ENCODE data around the gene C17orf58. TPM values are rescaled to one million over a fixed set of nuclear protein-coding genes. Genes with fewer than 3 reads are reported as not detected.
"Not testable (repeated sequence)": the region's sequence is repeated elsewhere in the genome, so short reads cannot be mapped to it uniquely, and the experiment has no call there.

The C17orf58 gene
- 11.1 TPM for total RNA-seq

DNA sequence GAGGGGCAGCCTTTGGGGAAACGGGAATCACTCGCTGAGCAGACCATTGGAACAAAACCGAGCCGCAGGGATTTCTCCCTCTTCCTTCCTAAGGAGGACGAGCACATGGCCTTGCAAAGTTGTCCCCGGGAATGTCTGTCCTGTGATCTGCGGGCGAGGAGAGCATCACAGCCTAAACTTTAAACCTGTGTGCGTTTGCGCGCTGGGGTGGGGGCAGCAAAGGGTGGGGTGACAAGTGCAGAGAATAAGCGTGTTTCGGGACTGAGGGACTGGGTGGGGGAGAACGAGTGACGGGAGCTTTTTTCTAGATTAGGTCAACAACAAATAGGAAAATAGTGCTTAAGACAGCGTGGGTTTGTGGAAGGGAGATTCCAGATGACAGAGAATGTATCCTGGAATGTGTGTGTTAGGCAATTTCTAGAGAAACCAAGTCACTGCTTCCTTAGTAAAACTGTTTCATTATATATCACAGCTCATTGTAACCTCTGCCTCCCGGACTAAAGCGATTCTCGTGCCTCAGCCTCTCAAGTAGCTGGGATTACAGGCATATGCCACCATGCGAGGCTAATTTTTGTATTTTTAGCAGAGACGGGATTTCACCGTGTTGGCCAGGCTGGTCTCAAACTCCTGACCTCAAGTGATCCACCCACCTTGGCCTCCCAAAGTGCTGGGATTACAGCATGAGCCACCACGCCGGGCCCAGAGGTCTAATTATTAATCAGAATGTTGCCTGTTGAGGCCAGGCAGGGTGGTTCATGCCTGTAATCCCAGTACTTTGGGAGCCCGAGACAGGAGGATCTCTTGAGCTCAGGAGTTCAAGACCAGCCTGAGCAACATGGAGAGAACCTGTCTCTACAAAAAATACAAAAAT is at the start of gene C17orf58:
Gene C17orf58, minus strand, starts transcription at position 169 of the 871 bp plus-strand sequence. CDS start 271 bp downstream, outside the sequence.
- DNase-seq = peak; percentile 30

DNA sequence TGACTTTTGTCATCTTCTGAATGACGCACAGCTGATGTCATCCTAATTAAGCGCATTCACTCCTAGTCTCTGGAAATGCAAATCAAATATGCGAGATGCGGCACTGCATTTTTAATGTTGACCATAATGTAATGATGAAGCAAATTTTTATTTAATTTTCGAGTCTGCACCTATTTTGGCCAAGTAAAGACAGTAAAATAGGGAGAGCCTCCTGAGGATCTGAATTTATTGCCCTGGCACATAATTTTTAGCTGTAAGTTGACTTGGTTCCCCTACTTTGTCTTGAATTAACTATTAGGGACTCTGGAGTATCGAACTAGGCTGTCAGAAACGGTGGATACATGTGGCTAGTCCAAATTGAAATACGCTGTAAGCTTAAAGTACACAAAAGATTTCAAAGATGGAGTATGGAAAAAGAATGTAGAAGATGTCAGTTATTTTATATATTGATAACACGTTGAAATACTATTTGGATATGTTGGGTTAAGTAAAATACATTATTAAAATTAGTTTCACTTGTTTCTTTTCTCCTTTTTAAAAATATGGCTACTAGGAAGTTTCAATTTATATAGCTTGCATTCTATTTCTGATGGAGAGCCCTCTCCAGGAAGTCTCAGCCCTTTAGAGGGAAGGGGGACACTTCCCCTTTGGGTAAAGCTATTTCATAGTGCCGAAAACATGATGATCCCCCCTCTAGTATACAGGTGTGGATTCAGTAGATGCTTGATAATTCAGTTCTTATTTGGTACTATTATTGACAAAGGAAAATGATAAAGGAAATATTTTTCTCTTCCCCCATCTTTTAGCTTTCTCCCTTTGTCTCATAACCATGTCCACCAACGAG is 40.3 kb upstream of the C17orf58 start:
- no peak for DNase-seq

DNA sequence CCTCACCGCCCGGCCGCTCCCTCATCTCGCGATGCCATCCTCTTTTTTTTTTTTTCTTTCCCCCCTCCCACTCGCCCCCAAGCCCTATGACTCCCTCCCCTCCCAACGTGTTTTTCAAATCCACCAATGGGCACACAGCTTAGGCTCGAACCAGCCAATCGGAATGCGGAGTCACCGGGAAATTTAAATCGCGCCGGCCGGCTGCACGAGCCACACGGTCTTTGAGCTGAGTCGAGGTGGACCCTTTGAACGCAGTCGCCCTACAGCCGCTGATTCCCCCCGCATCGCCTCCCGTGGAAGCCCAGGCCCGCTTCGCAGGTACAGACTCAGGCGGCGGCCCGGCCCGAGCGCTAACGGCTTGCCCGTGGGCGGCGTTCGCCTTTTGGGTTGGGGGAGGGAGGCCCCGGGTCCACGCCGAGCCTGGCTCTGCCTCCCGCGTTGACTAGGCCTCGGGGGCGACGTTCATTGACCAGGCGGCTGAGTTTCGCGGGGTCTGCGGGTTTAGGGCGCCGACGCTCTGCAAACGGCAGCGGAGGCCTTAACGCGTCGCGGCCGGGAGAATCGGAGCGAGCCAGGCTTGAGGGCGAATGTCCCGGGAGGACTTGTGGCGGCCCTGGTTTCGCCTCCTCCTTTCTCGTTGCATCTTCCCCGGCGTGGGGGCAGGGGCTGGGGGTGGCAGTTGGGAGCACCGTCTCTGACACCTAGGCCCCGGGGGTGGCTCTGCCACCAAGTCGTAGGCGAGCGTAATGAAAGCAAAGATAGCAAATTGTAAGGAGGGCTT is 39.4 kb upstream of the C17orf58 start, which contains the start of gene KPNA2:
Gene KPNA2, plus strand, starts transcription at position 213 of the 781 bp plus-strand sequence. CDS start 1,398 bp downstream, outside the sequence.
- peak; percentile 98 for DNase-seq

DNA sequence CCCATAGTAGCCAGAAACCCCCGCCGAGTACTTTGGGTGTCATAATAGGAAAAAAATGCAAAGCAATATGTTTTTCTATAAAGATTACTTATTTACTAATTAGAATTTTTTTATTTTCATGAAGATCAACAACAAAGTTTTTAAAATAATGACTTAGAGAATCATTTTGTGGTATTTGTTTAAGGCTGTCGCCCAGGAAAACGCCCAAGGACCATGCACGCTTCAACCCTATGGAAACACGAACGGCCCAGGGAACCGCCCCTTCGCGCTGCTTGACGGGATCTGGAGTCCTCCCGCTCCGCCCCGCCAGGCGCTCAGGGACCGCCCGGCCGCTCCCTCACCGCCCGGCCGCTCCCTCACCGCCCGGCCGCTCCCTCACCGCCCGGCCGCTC is 38.9 kb upstream of the C17orf58 start:
- DNase-seq = peak; percentile 98

DNA sequence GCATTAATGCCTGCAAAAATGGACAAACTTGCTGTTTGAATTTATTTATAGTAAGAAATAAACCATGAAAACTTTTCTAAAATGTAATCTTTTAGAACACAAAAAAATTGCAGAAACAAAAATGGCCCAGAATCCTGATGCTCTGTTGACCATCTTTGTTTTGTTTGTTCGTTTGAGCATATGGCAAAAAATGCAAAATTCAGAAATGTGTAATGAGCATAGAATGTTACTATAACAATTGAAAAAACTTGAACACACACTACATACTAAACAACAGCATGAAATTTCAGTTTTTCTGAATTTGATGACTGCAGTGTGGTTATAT is 38.1 kb upstream of the C17orf58 start:
- DNase-seq = no peak

DNA sequence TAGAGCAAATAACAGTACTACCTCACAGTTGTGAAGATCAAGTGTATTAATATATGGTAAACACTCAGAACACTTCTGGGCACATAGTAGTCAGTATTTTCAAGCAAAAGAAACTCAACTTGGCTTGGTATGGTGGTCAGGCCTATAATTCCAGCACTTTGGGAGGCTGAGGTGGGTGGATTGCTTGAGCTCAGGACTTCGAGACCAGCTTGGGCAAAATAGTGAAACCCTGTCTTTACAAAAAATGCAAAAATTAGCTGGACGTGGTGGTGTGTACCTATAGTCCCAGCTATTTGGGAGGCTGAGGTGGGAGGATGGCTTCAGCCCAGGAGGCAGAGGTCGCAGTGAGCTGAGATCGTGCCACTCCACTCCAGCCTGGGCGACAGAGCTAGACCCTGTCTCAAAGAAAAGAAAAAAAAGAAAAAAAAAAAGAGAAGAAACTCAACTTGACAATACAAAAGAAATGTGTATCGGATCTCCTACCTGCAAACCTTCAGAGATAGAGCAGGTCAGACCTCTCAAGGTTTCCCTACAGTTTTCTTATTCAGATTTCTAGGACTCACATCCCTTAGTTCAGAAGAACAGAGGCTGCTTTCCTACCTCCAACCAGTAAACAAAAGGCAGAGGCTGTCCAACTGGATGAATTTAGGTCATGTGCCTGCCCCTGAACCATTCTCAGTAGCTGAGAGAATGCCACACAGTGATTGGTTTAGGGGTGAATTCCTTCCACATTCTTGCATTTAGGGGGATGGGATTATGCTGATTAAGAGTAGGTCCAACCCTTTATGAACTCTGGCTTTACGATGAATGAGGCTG is 37.6 kb upstream of the C17orf58 start:
- peak; percentile 32 for DNase-seq

DNA sequence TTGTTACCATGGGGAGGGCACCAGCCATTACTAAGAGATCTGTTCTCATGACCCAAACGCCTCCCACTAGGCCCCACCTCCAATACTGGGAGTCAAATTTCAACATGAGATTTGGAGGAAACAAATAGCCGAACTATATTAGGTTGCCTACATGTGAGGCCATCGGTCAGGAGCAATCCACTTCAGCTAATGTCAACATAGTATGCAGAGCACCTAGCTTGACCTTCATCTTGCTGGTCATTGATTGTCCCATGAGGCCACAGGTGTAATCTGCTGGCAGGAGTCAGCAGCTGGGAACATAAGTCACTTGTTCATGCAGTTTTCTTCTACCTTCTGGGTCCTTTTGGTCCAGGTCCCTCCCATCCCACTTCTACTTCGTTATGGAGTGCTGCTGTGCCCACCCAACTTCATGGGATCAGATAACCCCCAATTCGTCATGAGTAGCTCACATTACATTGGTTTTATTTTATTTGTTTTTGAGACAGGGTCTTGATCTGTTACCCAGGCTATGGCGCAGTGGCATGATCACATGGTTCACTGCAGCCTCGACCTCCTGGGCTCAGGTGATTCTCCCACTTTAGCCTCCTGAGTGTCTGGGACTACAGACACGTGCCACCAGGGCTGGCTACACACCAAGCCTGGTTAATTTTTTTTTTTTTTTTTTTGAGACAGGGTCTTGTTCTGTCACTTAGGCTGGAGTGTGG is 33.4 kb upstream of the C17orf58 start:
- no peak for DNase-seq

DNA sequence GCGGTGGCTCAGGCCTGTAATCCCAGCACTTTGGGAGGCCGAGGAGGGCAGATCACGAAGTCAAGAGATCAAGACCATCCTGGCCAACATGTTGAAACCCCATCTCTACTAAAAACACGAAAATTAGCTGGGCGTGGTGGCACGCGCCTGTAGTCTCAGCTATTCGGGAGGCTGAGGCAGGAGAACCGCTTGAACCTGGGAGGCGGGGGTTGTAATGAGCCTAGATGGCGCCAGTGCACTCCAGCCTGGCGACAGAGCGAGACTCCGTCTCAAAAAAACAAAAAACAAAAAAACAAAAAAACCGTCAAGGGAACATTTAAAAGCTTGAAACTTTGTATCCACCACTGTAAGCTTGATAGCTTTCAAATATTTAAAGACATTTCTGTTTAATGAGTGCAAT is 26.3 kb upstream of the C17orf58 start:
- DNase-seq = not testable (repeated sequence)

DNA sequence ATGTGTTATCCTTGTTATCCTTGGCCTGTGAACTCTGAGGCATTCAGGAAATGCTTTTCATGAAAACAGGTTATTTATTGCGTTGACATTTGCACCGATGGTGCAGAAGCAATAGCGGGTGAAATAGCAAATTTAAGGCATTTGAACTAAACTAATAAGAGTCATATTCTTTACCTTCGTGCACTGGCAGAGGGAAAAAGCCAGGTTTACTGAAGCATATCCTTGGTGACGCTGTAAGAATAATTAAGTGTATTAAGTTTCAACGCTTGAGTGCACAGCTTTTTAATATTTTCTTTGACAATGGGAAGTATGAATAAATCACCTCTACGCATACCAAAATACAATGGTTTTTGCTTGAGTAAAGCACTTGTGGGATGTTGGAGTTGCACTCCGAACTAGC is 25.7 kb upstream of the C17orf58 start:
- DNase-seq = no peak

DNA sequence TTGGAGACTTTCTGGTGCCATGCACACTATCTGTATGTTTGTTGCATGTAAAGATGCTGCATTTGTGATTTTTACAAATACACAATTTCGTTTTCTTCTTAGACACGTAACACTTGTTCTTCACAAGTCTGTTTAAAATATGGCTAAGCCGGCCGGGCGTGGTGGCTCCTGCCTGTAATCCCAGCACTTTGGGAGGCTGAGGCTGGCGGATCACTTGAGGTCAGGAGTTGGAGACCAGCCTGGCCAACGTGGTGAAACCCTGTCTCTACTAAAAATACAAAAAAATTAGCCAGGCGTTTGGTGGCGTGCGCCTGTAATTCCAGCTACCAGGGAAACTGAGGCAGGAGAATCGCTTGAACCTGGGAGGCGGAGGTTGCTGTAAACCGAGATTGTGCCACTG is 24.5 kb upstream of the C17orf58 start:
- not testable (repeated sequence) for DNase-seq

DNA sequence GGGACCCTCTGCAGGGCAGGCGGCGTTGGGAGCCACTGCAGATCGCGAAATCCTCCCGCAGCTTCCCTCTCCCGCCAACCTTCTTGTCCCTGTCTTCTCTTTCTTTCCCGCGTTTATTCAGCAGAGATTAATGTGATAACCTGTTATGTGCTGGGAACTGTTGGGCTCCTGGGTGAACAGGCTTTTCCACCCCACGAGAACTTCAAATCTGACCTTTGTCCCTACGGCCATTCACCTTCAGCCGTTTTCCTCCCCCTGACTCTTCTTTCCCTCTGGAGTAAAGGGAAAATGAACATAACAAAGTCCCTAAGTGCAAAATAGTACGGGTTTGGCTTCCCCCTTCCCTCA is 24.1 kb upstream of the C17orf58 start:
- DNase-seq = no peak

DNA sequence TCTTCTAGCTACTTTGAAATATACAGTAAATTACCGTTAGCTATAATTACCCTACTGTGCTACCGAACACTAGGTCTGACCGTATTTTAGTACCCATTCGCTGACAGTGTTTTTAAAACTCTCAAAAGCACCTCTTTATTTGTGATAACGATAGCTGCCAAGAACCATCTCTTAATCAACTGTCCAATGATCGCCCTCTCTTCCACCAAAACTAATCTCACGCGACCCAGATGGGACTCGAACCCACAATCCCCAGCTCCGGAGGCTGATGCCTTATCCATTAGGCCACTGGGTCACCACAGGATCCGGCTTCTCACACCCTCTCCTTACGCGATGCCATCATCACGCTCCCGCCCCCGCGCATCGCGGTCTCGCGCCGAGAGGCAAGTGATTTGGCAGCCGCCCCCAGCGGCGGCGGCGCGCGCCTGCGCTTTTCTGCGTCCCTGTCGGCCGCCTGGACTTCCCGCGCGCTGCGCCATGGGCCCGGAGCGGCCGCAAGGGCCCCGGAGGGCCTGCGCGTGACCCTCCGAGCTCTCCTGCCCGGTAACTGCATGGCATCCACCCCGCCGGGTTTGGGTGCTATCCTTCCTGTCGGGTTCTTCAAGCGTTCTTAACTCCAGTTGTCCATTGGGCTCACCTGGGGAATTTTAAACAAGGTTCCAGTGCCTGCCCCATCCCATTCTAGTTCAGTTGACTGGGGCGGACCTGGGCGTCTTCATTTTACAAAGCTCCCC is 23.6 kb upstream of the C17orf58 start:
- DNase-seq = peak; percentile 93

DNA sequence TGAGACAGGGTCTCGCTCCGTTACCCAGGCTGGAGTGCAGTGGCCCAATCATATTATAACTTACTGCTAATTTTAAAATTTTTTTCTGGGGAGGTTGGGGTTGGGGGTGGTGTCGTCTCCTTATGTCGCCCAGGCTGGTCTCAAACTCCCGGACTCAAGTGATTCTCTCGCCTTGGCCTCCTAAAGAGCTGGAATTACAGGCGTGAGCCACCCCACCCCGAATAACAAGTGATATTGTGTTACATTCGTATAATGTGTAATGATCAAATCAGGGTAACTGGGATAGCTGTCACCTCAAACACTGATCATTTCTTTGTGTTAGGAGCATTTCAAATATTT is 23.0 kb upstream of the C17orf58 start:
- DNase-seq = no peak

DNA sequence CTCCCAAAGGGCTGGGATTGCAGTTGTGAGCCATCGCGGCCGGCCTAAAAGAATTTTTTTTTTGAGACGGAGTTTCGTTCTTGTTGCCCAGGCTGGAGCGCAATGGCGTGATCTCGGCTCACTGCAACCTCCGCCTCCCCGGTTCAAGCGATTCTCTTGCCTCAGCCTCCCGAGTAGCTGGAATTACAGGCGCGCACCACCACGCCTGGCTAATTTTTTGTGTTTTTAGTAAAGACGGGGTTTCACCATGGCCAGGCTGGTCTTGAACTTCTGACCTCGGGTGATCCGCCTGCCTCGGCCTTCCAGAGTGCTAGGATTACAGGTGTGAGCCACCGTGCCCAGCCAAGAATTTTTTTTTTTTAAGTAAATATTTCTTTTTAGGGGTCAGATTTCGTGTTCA is 22.2 kb upstream of the C17orf58 start:
- DNase-seq = not testable (repeated sequence)

DNA sequence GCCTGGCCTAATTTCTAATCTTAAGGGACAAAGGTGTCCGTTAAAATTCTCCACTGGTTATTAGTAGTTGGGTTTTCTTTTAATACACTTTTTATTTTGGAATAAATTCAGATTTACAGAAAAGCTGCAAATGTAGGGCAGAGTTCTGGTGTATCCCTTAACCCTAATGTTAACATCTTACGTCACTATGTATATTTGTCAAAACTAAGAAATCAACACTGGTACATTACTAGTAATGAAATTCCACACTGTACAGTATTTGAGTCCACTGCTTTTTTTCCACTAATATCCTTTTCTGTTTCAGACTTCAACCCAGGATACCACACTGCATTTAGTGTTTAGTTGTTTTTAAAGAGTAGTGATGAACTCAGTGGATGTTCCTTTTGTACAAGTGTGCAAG is 20.6 kb upstream of the C17orf58 start:
- no peak for DNase-seq

DNA sequence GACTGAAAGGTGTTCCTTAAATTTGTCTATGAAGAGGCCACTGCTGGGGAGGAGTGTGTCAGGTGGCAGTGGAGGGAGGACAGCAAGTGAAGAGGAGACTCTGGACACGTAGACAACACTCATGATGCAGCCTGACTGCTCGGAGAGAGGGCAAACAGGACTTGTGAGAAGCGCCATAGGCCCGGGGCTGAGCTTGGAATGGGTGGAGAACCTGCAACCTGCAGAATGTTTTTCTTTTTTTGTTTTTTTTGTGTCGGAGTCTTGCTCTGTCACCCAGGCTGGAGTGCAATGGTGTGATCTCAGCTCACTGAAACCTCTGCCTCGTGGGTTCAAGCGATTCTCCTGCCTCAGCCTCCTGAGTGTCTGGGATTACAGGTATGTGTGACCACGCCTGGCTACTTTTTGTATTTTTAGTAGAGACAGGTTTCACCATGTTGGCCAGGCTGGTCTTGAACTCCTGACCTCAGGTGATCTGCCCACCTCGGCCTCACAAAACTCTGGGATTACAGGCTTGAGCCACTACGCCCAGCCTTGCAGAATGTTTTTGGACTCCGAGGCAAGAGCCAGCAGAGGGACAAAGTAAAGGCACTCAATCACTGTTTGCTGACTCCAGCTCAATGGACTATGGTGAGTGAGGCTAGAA is 18.9 kb upstream of the C17orf58 start:
- no peak for DNase-seq

DNA sequence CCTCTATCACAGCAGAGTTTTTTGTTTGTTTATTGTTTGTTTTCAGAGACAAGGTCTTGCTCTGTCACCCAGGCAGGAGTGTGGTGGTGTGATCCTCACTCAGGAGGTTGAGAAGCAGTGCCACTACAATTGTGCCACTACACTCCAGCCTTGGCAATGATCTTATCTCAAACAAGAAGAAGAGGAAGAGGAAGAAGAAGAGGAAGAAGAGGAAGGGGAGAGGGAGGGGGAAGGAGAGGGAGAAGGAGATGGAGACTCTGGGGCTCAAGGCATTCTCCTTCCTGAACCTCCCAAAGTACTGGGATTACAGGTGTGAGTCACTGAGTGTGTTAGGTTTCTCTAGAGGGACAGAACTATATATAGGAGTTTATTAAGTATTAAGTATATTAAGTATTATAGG is 17.1 kb upstream of the C17orf58 start:
- DNase-seq = no peak

DNA sequence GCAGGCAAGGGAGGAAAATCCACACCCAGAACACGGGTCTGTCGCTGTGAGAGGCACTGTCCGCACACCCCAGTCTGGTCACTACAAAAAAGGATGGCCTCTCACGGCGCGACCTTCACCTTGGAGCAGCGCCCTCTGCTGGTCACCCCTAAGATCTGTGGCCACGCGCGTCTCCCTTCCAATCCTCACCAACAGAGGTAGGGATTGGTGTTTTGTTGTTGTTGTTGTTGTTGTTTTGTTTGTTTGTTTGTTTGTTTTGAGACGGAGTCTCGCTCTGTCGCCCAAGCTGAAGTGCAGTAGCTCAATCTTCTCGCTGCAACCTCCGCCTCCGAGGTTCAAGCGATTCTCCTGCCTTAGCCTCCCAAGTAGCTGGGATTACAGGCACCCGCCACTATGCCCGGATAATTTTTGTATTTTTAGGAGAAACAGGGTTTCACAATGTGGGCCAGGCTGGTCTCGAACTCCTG is 15.0 kb upstream of the C17orf58 start:
- DNase-seq = no peak

DNA sequence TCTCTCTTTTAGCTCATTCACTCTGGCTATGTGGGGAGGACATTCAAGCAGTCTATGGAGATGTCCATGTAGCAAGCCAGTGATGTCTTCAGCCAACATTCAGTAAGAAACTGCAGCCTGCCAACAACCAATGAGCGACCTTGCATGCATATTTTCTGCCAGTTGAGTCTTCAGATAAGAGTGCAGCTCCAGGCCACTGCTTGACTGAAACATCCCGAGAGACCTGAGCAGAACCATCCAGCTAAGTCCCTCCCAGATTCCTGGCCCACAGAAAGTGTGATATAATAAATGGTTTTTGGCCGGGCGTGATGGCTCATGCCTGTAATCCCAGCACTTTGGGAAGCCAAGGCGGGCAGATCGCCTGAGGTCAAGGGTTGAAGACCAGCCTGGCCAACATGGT is 10.5 kb upstream of the C17orf58 start:
- DNase-seq = peak; percentile 43

DNA sequence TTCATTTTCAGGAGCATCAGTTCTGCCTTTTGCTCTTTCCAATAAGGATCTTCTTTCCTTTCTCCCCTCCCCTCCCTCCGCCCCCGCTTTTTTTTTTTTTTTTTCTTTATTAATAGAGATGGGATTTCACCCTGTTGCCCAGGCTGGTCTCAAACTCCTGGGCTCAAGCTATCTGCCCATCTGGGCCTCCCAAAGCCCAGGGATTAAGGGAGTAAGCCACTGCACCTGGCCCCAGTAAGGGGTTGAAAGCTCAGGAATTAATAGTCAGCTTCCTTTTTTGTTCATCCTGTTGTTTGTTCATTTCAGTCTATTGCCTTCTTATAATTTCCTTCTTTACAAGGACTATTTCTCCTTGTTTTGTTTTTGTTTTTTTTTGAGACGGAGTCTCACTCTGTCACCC is 7.9 kb upstream of the C17orf58 start:
- no peak for DNase-seq
